Mesendoderm (in vitro differentiated cells): ENCODE results near the gene FOXL2.
"Not testable (repeated sequence)": the region's sequence is repeated elsewhere in the genome, so short reads cannot be mapped to it uniquely, and the experiment has no call there.

Source experiments
- DNase-seq: peaks from one replicate; pipeline ENCODE4 v3.0.0; 2013
- H2AK5ac ChIP-seq: 2 replicates; pipeline ENCODE4 v1.6.1; 2013; ENCODE audit warnings: low read length, inconsistent platforms
- H2BK120ac ChIP-seq: 2 replicates; pipeline ENCODE4 v1.6.1; 2013; ENCODE audit warnings: low read depth, mild to moderate bottlenecking, low read length, moderate library complexity, mixed read lengths
- H2BK15ac ChIP-seq: replicated peaks from 2 replicates; pipeline ENCODE4 v1.6.1; 2013; ENCODE audit warnings: low read depth, mild to moderate bottlenecking, moderate library complexity
- H2BK5ac ChIP-seq: 2 replicates; pipeline ENCODE4 v1.6.1; 2013; ENCODE audit warnings: low read length, inconsistent platforms
- H3K18ac ChIP-seq: 2 replicates; pipeline ENCODE4 v1.6.1; 2013; ENCODE audit warnings: mild to moderate bottlenecking, low read length, mixed read lengths
- H3K23ac ChIP-seq: one replicate; pipeline ENCODE4 v1.6.1; 2013; ENCODE audit warnings: low read length
- H3K27ac ChIP-seq: 2 replicates; pipeline ENCODE4 v1.5.1; 2013; ENCODE audit warnings: low read depth, mild to moderate bottlenecking, inconsistent platforms, low read length, moderate library complexity
- H3K27me3 ChIP-seq: 2 replicates; pipeline ENCODE4 v1.6.1; 2013; ENCODE audit warnings: low read length, control low read depth, mild to moderate bottlenecking, inconsistent platforms; ENCODE audit not compliant: insufficient read depth, poor library complexity
- H3K36me3 ChIP-seq: 2 replicates; pipeline ENCODE4 v1.6.1; 2013; ENCODE audit warnings: low read length, inconsistent platforms; ENCODE audit not compliant: control insufficient read depth, insufficient read depth
- H3K4ac ChIP-seq: one replicate; pipeline ENCODE4 v1.6.1; 2013; ENCODE audit warnings: low read depth, mild to moderate bottlenecking, low read length, moderate library complexity
- H3K4me1 ChIP-seq: 2 replicates; pipeline ENCODE4 v1.6.1; 2013; ENCODE audit warnings: low read depth, low read length, inconsistent platforms; ENCODE audit not compliant: control insufficient read depth
- H3K4me2 ChIP-seq: 2 replicates; pipeline ENCODE4 v1.6.1; 2013; ENCODE audit warnings: low read length
- H3K4me3 ChIP-seq: 2 replicates; pipeline ENCODE4 v1.5.1; 2013; ENCODE audit warnings: mild to moderate bottlenecking, low read length
- H3K56ac ChIP-seq: one replicate; pipeline ENCODE4 v1.6.1; 2013; ENCODE audit warnings: low read length
- H3K79me1 ChIP-seq: 2 replicates; pipeline ENCODE4 v1.6.1; 2013; ENCODE audit warnings: low read length, inconsistent platforms
- H3K79me2 ChIP-seq: 2 replicates; pipeline ENCODE4 v1.6.1; 2013; ENCODE audit warnings: mild to moderate bottlenecking, low read length; ENCODE audit not compliant: control insufficient read depth, insufficient read depth
- H3K9ac ChIP-seq: 2 replicates; pipeline ENCODE4 v1.6.1; 2013; ENCODE audit warnings: low read length, inconsistent platforms
- H4K5ac ChIP-seq: one replicate; pipeline ENCODE4 v1.6.1; 2013; ENCODE audit warnings: low read length
- H4K8ac ChIP-seq: one replicate; pipeline ENCODE4 v1.6.1; 2013; ENCODE audit warnings: low read depth, mild to moderate bottlenecking, control low read depth, low read length, moderate library complexity
- WGBS: extraction: QIAGEN DNeasy Blood & Tissue Kit; methylation state at CpG from one replicate; pipeline ENCODE4 v1.1.7; 2013; ENCODE audit warnings: low lambda C conversion rate, missing lambda C conversion rate; ENCODE audit not compliant: insufficient coverage; ENCODE audit errors: extremely low coverage; 5-methylcytosine and 5-hydroxymethylcytosine counted together

The FOXL2 gene

GRCh38 chr3:138933068-138933668, 13.8 kb downstream of the FOXL2 start:
- H3K4me1 ChIP-seq: peaks cover 3% of the 10 kb centered on the region
- no CpG with 5 or more reads among the region's 4 CpGs for WGBS

GRCh38 chr3:138928727-138929372, 18.1 kb downstream of the FOXL2 start:
- Histone ChIP-seq H3K9ac (no peak overlapping the region), H4K5ac (no peak overlapping the region), H2BK5ac (no peak overlapping the region), H3K27me3 (no peaks in the 10 kb centered on the region), H3K23ac (no peak overlapping the region), H3K4me2 (no peak overlapping the region), H2BK120ac (no peak overlapping the region), H3K4ac (no peak overlapping the region), H3K18ac (no peak overlapping the region), H3K36me3 (no peaks in the 10 kb centered on the region), H2BK15ac (no peak overlapping the region), H3K79me1 (no peaks in the 10 kb centered on the region), H4K8ac (no peak overlapping the region), H3K27ac (no peak overlapping the region), H3K4me3 (no peak overlapping the region), H3K4me1 (no peaks in the 10 kb centered on the region), H2AK5ac (no peak overlapping the region), H3K56ac (no peak overlapping the region), H3K79me2 (no peaks in the 10 kb centered on the region)
- no CpG with 5 or more reads among the region's 42 CpGs for WGBS
- no peak for DNase-seq

More at GRCh38 chr3:138933068-138933668, 13.8 kb downstream of the FOXL2 start:
- H3K56ac ChIP-seq: no peak overlapping the region
- peak; percentile 36 for DNase-seq
- H3K18ac ChIP-seq: no peak overlapping the region
- H3K79me2 ChIP-seq: no peaks in the 10 kb centered on the region
- no peak overlapping the region for H3K4me3 ChIP-seq
- no peak overlapping the region for H3K27ac ChIP-seq
- no peak overlapping the region for H2BK15ac ChIP-seq
- no peak overlapping the region for H4K8ac ChIP-seq
- no peak overlapping the region for H2BK5ac ChIP-seq
- no peak overlapping the region for H4K5ac ChIP-seq
- H2AK5ac ChIP-seq: no peak overlapping the region
- no peaks in the 10 kb centered on the region for H3K79me1 ChIP-seq
- H2BK120ac ChIP-seq: no peak overlapping the region
- no peaks in the 10 kb centered on the region for H3K36me3 ChIP-seq
- no peak overlapping the region for H3K4me2 ChIP-seq
- no peak overlapping the region for H3K4ac ChIP-seq
- H3K9ac ChIP-seq: no peak overlapping the region
- H3K23ac ChIP-seq: no peak overlapping the region
- peaks cover 16% of the 10 kb centered on the region for H3K27me3 ChIP-seq

- Histone ChIP-seq H3K4me3 (no peak overlapping the region), H3K4me1 (no peaks in the 10 kb centered on the region), H3K27ac (no peak overlapping the region), H3K4ac (no peak overlapping the region), H2BK5ac (no peak overlapping the region), H3K23ac (no peak overlapping the region), H4K5ac (no peak overlapping the region), H3K18ac (no peak overlapping the region), H3K4me2 (no peak overlapping the region), H3K9ac (peak overlapping the region; percentile 39), H3K79me2 (no peaks in the 10 kb centered on the region), H4K8ac (no peak overlapping the region), H2BK120ac (no peak overlapping the region), H3K56ac (no peak overlapping the region), H2BK15ac (no peak overlapping the region), H3K36me3 (no peaks in the 10 kb centered on the region), H3K27me3 (no peaks in the 10 kb centered on the region), H2AK5ac (no peak overlapping the region), H3K79me1 (no peaks in the 10 kb centered on the region)
- WGBS: no CpG with 5 or more reads among the region's 6 CpGs
- DNase-seq: peak; percentile 93
Measured at GRCh38 chr3:138923531-138923994, 23.4 kb downstream of the FOXL2 start.

GRCh38 chr3:138922400-138922799, 24.5 kb downstream of the FOXL2 start:
- H3K27ac ChIP-seq, H3K4ac ChIP-seq: not testable (repeated sequence)

GRCh38 chr3:138921316-138922292, 25.3 kb downstream of the FOXL2 start:
- Histone ChIP-seq H3K18ac (no peak overlapping the region), H3K4ac (no peak overlapping the region), H3K56ac (no peak overlapping the region), H2BK5ac (no peak overlapping the region), H4K5ac (no peak overlapping the region), H4K8ac (no peak overlapping the region), H3K27me3 (no peaks in the 10 kb centered on the region), H3K23ac (no peak overlapping the region), H3K36me3 (no peaks in the 10 kb centered on the region), H2BK120ac (no peak overlapping the region), H2BK15ac (no peak overlapping the region), H3K4me1 (no peaks in the 10 kb centered on the region), H3K79me1 (no peaks in the 10 kb centered on the region), H3K27ac (no peak overlapping the region), H3K4me3 (no peak overlapping the region), H2AK5ac (no peak overlapping the region), H3K4me2 (no peak overlapping the region), H3K79me2 (no peaks in the 10 kb centered on the region), H3K9ac (no peak overlapping the region)
- no CpG with 5 or more reads among the region's 8 CpGs for WGBS
- peak; percentile 60 for DNase-seq

More at GRCh38 chr3:138922400-138922799, 24.5 kb downstream of the FOXL2 start:
- not testable (repeated sequence) for H3K9ac ChIP-seq, H2BK120ac ChIP-seq, H3K4me2 ChIP-seq, H3K79me2 ChIP-seq, H3K4me1 ChIP-seq, DNase-seq, H2BK5ac ChIP-seq, H3K56ac ChIP-seq, H3K36me3 ChIP-seq, H2AK5ac ChIP-seq, H4K5ac ChIP-seq, H3K4me3 ChIP-seq, H2BK15ac ChIP-seq, H3K18ac ChIP-seq, H3K27me3 ChIP-seq, H3K23ac ChIP-seq, H3K79me1 ChIP-seq, H4K8ac ChIP-seq
- no CpG with 5 or more reads among the region's 6 CpGs for WGBS
